GM18499 (cell line): ENCODE data around the gene SERP2.

Experiments used
- ATAC-seq: cut with Tn5 transposase; IDR thresholded peaks from one replicate; pipeline ENCODE4 v1.9.1; 2021; ENCODE audit warnings: moderate number of reproducible peaks; ENCODE audit not compliant: insufficient read depth, unreplicated experiment

SERP2 gene

DNA sequence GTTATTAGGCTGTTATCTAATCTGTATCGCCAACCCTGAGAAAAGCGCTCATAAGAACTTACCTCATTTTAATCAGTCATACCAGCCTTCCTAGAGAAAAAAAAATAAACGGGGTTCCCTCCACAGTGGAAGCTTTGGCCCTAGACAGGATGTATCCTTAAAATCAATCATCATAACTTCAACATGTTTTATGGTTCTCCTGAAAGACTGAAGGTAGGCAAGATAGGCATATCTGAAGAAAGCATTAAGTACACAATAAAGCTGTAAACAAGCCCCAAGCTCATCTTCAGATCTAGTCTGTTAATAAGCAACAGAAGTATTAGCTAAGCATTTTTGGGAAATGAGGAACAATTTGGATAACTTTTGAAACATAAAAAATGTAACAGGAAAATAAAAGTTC, 18.7 kb upstream of the SERP2 start:
- no peak for ATAC-seq

DNA sequence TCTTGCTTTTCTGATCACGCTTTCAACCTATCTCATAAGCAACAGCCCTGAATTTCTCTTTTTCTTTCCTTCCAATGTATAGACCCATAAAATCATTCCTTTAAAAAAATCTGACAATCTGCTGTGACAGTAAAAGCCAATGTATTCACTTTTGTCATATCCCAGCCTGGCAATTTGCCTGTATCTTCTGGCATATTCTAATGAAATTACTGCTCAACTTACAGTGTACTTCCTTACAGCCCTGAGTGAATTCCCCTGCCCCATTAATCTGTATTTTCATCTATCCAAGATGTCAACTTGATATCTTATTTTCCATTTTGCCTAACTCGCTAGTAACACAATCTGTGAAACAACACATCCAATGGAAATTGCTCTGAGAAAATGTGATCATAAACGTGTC, 18.0 kb upstream of the SERP2 start:
- no peak for ATAC-seq

DNA sequence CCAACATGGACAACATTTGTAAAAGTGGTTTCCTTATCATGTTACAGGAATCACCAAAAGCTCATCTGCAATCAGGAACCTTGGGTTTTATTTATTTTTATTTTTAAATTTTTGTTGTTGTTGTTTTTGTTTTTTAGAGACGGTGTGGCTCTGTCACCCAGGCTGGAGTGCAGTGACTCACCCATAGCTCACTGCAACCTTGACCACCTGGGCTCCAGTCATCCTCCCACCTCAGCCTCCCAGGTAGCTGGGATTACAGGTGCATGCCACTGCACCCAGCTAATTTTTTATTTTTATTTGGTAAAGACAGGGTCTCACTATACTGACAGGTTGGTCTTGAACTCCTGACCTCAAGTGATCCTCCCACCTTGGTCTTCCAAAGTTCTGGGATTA, 13.6 kb upstream of the SERP2 start:
- no peak for ATAC-seq

DNA sequence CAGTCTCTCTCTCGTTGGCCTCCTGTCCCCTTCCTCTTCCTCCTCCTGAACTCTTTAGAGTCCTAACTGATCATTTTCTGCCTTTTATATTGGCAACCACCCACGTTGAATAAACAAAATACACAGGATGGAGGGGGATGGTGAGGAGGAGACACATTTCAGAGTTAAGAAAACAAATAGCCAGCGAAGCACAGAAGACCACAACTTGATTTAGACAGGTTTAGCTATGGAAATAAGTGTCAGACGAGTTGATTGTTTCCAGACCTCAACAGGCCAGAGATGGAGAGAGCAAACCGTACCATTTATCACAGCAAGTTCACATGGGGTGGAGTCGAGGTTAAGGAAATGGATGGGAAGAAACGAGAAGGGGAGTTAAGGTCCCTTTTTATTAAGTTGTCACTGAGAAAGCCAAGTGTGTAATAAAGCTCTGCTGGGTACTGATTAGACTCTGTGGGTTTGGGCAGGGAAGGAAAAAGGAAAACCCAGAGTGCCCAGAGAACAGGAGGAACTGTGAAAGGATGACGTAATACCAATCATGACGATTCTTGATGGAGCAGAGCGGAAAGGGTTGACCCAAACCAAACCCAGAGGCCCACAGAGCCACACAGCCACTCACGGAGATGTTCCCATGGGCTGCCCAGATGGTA, 11.1 kb upstream of the SERP2 start:
- no peak for ATAC-seq

DNA sequence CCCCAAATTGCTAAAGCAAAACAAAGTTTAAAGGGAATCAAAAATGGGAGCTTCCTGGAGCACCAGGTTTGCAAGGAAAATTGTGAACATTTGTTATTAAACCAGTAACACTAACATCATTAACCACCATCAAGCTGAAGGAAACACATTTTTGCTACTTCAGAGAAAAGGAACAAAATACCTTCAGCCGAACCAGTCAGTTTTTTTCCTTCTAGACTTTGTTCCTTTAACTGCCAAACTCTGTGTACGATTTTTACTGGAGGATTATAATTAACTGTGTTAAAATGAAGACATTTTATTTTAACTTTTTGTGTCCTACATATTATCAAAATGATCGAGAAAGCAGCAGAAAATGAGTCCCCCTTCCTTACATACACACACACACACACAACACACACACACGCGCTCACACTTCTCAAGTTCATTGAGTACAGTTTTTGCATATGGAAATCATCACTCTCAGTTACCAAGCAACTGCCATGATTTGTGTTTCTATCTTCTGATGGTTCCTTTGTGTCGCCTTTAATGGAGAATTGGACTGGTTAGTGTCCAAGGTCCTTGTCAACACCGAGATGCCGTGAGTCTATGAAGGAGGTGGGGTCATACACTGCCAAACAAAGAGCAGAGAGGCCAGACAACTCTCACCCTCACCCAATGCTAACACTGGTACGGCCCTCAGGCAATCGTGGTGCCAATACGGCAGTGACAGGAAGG, 9.8 kb upstream of the SERP2 start:
- ATAC-seq: no peak

DNA sequence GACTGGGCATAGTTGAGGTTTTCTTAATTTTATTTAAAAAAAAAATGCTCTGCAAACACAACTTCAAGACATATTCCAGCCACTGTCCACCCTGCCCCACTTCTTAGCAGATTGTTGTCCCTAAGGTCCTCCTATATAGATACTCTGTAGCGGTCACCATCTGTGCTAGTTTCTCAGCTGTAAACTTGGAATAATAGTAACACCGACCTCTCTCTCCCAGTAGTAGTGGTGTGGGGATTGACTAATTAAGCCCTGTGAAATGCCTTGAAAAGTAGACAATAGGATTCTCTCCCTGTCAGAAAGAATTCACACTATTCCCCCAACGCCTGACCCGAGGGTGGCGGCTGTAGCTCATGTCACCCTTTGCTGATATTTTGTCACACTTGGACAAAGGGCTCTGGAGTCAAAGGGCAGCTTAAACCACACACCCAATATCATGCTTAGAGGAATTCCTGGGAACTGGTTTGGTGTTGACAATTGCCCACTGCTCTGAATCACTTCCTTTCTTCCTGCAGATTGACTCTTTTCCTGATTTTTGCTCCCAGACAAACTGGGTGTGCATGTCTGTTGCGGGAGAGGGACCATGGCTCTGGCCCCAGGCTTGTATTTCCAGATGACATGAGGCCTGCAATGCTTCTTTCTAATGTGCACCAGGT, 9.2 kb upstream of the SERP2 start:
- no peak for ATAC-seq

DNA sequence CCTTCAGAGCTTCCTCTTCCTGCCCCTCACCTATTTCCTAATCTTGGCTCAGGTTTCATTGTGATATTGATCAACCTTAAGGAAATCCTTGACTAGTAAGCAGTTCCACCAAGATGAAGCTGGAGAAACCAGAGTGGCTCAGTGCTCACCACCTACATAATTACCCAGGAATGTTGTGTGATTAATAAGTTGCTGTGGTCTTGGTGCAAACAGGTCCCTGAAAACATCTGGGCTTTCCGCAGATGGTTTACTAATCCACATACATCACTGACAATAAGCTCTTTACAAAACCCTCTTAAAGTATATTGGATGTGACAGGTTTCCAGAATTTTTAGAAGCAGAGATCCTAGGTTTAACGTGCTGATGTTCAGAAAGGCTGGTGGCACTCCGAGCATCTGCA, 8.6 kb upstream of the SERP2 start:
- no peak for ATAC-seq

DNA sequence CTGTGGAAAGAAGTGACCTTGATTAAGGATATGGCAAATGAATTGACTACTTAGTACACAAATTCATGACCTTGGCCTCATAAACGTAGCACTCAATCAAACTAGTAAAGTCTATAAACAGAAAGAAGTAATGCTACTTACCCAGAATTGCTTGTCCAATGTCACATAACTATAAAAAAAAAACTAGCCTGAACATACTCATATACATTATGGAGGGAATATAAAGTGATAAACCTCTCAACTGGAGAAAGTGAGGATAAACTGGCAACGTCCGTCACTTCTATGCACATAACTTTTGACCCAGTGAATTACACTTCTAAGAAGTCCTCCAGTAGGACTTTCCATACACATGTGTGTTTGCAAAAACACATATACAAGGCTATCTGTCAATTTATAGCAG, 7.7 kb upstream of the SERP2 start:
- no peak for ATAC-seq

DNA sequence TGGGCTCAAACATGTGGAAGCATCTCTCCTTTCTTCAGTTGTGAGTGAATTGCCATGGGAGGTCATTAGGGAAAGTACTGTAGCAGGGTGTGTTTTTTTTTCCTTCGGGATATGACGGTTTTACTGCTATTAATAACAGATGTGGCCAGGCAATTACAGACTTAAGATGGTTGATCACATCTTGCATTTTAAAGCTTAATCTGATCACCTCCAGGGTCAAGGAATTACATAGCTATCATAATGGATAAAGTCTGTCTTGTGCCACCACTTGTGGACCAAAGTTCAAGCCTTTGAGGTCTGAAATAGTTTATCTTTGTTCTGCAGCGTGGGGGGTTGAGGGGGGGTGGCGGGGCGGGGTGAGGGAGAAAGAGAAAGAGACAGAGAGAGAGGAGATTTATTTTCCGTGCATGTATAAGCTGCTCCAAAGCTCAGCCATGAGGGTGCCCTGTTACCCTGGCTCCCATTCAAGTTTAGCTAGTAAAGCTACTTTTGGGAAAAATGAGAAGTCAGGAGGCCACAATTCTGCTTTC, 5.5 kb upstream of the SERP2 start:
- ATAC-seq: no peak

DNA sequence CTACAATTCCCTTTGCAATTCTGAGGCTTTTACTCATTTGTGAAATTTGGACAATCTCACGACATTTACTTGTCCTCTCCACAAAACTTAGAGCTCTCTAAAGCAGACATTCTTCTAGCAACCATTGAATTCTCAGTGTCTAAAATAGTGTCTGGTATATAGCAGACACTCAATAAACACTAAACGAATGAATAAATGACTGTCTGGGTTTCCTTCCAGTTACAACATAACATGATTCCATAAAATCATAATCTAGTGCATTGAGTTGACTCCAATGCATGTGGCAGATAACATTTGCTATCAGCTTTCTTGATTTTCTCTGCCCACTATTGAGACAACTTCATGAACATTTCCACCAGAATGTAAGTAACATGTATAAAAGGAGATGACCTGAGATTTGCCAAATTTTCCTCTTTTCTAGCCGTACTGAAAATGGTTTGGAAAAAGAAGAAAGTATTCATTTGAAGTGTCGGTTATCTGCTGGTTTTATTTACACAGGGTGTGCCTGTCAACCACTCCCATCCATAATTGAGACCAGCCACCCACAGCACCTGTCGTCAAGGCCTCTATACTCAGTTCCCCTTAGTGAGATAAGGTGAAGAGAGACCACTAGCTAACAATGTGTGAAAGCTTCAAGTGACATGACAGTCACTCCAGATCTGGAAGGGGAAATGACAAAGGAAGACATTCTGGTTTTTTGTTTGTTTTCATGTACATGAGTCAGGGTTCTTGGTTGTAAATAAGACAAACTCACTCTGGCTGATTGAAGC, 4.8 kb upstream of the SERP2 start:
- ATAC-seq: no peak

DNA sequence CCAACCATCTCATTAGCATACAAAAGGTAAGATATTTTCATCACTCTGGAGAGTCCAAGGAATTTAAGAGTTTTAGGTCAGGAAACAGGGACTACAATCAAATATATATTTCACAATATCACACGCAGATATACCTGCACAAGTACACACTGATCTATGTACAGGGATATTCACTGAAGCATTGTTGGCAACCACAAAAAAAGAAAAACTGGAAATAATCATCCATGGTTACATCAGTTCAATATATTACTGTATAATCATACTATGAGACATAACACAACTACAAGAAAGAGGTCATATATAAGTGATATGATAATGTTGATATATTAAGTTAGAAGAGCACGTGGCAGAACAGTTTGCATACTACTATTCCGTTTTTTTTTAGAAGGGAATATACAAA, 2.2 kb upstream of the SERP2 start:
- ATAC-seq: no peak

DNA sequence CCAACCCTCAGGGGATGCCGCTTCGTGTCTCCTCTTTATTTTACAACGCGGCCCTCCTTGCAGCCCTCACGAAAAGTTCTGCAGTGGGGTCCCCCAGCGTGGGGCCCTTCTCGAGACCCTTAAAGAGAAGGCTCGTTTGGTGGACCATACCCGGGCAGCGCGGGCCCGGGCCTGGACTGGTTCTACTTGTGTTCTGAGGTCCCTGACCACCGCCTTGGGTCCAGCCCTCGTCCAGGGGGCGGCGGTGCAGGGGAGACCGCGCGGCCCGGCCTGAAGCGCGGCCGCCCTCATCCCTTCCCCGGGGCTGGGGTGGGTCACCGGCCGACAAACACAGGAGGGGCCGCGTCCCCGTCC, 400 bp upstream of the SERP2 start:
- no peak for ATAC-seq

DNA sequence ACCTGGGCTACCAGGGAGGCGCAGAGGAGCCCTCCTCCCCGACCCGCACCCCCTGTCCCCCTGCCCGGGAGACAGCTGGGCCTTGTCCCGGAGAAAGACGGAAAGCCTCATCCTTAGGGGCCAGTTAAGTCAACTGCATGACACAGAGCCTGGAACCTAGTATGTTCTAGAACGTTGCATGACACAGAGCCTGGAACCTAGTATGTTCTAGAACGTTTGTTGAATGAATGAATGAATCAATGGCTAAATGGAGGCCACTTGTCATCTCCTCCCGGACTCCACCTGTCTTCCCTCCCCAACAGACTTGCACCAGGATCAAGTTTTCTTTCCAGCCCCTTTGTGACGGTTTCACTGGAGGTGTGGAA, 706 bp downstream of the SERP2 start:
- no peak for ATAC-seq

DNA sequence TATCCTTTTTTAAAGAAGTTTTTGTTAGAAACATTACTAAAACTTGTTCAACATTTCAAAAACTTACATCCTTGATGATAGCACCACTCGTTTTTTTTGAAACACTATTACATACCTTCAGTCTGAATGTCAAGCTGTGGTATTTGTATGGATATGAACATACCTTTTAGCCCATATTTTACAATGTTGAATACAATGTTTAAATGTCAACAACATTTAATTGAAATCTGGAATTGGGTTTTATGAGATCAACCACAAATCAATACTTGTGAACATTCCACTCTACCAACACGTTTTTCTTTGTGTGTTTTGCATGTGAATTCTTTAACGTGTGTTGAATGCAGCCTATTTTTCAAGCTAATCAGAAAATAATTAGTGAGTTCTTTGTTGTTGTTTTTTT, 4.7 kb downstream of the SERP2 start:
- ATAC-seq: no peak

DNA sequence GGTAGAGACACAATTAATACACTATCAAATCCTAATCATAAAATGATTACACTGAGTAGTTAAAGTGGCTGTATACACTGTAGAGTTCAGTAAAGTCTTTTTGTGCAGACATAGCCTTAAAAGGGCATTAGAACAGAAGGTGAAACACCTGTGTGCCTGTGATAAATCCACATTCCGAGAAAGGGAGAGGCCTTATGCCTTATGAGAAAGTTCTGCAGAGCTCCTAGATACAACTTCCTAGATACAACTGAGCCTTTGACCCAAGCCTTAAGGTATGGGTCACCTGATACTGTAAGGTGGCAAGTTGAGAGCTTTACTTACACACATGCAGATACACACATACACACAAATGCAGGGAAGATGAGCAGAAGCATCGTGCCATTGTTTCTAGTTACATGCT, 6.3 kb downstream of the SERP2 start:
- ATAC-seq: no peak

DNA sequence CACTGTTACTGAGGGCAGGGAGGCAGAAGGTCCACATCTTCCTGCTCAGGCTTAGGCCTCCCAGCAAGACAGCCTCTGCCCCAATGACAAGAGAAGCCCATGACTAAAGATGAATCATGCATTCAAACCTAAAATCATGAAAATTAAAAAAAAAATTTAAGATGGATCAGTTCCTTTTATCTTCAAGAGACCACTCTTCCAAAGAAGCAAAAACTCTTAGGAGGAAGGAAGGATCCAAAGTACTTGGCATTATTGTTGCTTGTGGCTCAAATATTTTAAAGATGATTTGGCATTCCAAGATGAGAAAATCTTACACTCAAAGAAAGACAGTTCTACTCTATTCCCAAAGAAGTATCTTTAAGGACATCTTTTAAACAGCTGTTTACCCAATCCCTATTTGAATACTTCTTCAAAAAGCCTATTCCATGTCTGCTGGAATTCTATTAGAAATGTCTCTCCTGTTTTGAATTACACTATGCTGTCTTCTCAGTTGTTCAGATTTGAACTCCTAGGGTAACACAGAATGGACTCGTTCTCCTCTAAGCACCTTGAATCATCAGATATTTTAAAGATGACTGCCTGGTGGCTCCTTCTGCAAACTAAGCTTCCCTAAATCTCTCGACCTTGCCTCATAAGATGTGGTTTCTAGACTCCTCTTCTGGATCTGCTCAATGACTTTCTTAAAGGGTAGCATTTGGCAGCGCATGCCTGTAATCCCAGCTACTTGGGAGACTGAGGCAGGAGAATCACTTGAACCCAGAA, 7.0 kb downstream of the SERP2 start:
- ATAC-seq: no peak

DNA sequence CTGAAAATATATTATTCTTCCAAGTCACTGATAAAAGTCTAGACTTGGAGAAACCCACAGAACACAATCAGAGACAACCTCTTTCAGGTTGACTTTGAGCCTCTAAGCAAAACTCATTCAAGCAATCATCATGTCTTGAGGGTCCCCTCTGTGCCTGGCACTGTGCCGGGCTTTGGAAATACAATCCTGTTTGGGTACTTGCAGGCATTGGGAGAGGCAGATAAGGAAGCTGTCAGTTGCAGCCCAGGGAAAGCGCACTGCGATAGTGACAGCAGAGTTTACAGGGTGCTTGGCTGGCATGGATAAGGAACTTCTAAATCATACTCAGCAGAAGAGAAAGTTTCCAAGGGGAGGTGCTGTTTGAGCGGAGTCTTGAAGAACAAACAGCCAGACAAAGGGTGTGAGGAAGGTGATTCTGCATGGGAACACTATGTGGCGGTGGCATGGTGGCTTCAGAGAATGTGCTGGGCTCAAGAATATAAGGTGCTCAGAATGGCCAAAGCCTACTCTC, 9.1 kb downstream of the SERP2 start:
- ATAC-seq: no peak

DNA sequence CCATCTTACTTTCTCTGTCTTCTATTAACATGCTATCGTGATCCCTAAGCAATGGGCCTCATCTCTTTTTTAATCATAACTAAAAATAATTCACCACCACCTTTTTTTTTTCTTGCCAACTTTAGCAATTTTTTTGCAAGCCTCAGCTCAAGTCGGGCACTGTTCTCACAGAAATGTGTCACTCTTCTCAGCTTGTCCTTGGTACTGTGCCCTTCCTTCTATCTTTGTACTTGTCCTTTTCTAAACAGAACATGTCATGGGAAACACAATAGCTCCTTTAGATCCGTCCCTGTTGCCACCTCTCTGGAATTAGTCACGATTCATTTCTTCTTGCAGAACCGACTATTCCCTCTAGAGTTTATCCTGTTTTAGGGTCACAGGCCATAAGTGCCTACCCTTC, 10.3 kb downstream of the SERP2 start:
- no peak for ATAC-seq

DNA sequence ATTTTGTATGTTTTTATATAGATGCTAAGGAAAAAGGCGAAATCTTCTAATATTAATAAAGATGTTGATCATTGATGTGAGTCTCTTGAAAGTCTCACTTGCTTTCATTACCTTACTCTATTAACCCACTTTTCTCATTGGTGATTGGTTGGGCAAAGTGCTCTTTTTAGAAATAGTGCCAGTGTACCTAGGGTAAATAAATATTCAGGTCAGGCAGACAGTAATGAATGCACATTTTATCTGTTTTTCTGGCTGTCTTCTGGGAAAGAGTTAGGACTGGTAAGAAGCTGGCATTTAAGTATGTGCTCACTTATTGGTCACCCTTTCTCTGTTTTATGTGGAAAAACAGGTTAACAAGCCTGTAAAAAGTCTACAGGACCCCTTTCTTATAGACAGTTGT, 11.2 kb downstream of the SERP2 start:
- ATAC-seq: no peak

DNA sequence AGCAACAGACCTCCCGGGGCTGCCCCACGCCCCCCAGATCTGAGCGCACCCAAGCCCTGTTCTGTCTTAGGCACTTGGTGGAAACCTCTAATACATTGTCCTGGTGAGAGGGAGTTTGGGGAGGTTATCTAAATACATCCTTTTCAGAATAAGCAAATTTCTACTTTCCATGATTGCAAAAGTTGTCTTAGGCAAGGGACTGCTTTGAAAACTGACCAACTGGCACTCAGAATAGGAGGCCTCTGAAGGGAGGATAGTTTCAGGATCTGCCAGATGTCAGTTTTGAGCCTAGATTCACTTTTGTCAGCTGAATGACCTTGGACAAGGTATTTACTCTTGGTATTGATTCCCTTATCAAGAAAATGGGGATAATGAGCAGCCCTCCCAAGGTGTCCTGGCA, 11.8 kb downstream of the SERP2 start:
- no peak for ATAC-seq
